ENCODE measurements around the gene DBNL.
A peak's percentile ranks its signal among the peaks of the same experiment; 100 is the strongest.

The DBNL gene

GRCh38 chr7:44080118-44080517 lies 35.6 kb downstream of the DBNL start:
- DNase-seq = no peak

GRCh38 chr7:44080686-44081265 lies 36.3 kb downstream of the DBNL start:
- DNase-seq = no peak

DNA sequence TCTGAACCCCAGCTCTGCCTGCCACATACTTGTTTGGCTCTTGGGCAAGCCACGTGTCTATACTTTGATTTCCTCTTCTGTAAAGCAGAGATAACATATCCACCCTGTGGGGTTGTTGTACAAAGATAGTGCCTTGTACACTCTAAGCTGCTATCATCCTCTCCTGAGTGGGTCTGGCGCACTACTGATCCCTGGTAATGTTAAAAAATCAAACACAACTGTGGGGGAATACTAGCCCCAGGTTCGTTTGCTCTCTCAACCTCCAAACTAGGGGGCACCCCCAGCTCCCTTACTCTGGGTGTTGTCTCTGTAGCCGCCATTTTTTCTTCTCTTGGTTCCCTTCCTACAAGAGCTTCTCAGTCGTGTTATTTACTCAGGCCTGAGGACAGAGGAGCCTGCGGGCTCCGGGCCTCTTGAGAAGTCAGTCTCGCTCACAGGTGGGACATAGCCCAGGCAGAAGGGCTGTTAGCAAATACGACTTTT lies 36.8 kb downstream of the DBNL start:
- no peak for DNase-seq

GRCh38 chr7:44082541-44083207 lies 38.2 kb downstream of the DBNL start:
- DNase-seq = peak; percentile 97

DNA sequence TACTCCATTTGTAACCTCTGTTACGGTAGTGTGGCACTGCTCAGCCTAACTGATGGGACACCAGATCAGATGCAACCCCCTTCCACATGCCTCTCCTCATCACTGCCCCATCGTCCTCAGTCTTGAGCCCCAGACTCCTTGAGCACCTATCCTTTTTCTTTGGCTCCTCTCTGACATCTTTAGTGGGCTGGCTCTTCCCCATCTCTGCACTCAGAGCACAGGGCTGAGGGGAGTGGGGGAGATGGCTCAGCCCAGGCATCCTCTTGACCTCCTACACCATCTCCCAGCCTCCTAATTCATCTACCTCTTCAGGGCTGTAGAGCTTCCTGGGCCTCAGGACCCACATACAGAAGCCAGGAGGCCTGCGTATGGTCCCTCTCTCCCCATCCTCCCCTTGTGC lies 39.3 kb downstream of the DBNL start:
- DNase-seq = no peak

DNA sequence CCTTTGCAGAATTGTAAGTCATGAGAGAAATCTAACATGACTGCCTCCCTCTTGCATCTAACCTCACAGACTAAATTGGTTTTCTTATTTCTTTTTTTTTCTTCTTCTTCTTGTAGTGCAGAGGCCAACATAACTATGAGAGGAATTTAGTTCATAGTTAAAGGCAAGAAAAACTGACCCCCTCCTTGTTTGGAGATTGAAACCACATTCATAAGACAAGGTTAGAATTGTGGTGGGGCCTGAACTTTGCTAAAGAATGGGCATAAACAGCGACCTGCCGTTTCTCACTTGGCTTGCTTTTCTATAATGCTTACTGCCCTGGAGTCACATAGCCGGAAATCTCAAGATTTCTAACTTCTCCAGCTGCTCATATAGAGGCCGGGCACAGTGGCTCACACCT lies 40.2 kb downstream of the DBNL start:
- no peak for DNase-seq

GRCh38 chr7:44085546-44085945 lies 41.0 kb downstream of the DBNL start:
- DNase-seq = no peak

GRCh38 chr7:44086627-44087026 lies 42.1 kb downstream of the DBNL start:
- DNase-seq = no peak

DNA sequence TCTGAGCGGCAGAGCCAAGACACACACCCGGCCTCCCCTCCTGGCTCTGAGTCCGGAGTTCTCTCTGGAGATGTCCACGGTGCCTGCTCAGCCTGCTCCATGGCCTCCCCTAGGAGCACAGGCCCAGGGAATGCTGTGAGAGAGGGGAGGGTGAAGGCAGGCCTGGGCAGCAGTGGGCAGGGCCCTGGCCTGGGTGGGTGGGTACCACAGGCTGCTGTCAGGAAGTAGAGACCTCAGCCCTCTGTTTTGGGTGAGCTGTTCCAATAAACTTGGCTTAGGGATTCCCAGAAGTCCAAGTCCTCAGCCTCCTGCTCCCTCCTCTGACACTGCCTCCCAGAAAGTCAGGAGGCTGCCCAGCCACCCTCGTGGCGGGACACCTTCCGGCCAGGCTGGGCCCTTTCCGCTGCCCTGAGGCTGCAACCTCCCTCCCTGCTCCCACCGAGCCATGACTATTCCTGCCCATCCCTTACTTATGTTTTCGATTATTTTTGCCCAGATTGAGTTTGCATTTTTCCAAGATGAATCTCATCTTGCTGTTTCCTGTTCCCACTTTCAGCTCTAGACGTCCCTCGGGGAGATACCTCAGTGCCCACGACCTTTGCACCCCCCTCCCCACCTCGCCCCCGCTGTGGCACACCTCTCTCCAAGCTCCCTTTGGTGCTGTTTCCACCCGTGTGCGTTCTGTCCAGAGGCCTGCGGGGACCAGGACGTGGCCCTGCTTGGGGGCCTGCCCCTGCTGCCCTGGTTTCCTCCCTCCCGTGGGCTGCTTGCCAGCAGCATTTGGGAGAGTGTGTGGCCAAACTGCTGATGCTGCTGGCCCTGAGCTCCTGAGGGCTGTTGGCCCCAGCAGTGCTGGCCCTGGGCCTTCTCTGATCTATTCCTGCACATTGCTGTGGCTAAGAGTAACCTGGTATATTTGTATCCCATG lies 43.7 kb downstream of the DBNL start:
- DNase-seq = no peak

- DNase-seq = no peak
These were observed 48.7 kb downstream of the DBNL start for GRCh38 chr7:44093102-44093641.

DNA sequence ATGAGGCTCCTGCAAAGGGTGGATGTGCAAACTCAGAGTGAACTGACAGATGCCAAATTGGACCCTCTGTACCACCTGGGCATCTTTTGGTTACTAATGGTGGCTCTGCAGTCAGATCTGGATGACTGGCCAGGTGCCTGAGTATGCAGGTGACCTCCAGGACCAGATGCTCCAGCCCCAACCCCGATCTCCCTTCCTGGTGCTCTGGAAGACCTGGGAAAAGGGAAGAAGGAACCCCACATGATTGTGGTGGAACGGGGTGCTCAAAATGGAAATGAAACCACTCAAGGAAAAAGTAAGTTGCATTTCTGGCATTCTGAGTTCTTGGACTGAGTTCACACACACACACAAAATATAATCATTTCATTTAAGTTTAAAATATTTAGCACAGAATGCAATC lies 49.9 kb downstream of the DBNL start:
- no peak for DNase-seq

DNA sequence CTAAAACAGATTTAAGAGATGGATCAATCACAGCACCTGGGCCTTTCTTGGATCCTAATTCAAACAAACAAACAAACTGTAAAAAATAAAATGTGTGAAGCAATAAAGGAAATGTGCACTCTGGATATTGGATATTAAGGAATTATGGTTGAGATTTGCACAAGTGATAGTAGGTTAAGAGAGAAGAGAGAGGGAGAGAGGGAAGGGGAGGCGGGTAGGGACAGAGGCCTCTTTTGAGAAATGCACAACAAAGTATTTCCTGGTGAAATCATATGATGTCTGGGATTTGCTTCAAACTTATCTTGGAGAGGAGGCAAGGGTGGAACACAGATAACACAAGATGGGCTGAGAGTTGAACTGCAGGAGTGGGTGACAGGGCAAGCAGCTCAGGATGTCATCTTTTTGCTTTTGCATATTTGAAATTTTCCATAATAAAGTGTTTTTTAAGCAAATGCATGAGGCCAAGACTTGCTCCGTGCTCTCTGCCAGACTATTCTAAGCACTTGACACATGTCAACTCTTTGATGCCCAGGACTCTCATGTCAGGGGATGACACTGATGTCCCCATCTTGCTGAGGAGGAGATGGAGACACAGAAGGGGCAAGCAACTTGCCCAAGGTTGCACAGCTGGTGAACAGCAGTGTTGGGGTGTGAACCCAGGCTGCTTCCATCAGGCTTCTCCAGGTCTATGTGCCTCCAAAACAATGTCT lies 50.5 kb downstream of the DBNL start:
- DNase-seq = no peak

DNA sequence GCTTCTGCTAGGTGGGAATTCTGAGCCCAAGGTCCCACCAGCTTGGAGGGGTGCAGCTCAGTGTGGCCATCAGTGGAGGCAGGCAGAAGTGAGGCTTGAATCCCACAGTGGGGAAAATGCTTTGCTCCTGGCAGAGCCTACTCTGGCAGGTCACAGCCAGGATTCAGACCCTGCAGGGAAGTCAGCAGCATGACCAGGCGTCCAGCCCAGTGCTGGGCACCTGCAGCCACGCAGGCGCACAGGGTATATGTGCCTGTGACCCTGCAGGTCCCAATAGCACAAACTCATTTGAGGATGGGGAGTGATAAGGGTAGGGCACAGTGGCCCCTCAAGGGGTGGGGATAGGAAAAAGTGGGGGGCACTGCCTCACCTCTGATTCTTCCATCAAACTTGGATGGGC lies 51.3 kb downstream of the DBNL start:
- DNase-seq = no peak

GRCh38 chr7:44096326-44096881 lies 51.9 kb downstream of the DBNL start:
- no peak for DNase-seq

DNA sequence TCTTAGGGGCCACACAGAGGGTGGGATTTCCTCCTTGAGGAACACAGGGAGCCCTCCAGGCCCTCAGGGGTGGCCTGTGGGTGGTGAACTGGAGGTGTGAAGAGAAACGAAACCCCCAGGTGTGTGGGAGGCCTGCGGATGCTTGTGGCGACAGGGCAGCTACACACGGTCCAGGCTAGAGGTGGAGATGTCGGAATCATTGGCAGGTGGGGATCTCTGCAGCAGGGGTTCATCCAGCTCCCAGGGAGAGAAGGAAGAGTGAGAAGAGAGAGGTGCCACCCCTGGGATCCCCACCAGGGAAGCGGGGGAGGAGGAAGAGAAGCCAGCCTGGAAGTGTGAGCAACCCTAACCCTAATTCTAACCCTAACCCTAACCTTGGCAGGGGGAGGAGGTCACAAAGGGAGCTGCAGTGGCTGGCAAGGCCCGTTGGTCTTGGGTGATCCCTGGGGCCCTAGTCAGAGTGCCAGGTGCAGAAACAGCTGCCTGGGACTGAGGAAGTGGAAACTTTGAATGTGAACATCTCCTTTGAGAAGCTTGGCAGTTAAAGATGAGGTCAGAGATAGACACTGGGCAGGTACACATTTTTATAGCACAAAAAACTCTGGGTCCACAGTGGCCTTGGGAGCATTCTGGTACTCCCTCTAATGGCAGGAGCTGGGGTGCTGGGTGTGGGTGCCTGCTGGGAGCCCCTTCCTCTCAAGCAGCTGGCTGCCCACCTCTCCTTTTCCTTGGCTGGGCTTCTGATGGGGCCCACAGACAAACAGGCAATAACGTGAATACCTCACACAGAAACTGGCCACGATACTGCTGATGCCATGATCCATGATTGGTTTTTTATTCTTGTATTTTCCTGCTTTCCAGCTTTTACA lies 52.8 kb downstream of the DBNL start:
- no peak for DNase-seq

GRCh38 chr7:44098092-44099068 lies 53.9 kb downstream of the DBNL start:
- no peak for DNase-seq

DNA sequence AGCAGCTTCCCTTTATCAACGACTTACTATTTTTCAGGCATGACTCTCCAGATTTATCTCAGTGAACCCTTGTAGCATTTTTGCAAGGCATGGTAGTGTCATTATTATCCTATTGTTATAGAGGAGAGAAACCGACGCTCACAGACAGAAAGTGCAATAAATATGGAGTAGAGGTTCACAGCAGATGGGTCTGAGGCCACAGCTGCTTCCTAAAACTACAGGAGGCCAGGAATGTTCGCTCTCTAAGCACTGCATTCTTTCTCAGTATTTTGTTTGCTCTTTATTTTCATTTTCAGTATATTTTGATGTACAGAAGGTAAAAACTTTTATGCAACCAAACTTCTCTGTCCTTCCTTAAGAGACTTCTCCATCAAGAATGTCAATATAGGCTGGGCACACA lies 55.2 kb downstream of the DBNL start:
- no peak for DNase-seq

GRCh38 chr7:44100458-44101302 lies 56.2 kb downstream of the DBNL start:
- no peak for DNase-seq

GRCh38 chr7:44101303-44101965 lies 56.9 kb downstream of the DBNL start:
- no peak for DNase-seq

Data from NCI-H1048 (cell line).